ENCODE data around the gene MGMT.

The MGMT gene

DNA sequence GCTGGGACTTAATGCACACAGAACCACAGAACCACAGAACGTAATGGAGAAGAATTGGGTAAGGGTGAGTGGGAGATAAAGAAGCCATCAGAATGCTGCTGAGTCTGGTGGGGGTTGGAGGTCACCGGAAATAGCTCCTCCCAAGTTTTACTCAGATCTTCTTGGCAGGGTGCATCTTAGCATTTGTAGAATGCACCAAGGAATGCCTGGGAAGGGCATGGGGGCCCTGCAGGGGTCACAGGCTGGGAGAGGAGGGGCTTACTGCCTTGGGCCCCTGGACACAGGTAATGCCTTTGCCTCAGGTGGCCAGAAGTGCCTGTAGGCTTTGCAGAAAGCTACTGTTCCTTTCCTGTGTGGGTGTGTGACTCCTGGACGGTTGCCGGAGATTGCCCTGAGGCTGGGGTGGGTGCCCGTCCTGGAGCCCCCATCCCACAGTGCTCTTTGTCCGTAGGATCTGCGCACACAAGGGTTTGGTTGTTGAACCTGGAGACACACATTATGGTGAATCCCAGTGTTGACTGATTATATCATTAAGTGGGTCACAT lies 55.1 kb downstream of the MGMT start:
- DNase-seq: no peak

DNA sequence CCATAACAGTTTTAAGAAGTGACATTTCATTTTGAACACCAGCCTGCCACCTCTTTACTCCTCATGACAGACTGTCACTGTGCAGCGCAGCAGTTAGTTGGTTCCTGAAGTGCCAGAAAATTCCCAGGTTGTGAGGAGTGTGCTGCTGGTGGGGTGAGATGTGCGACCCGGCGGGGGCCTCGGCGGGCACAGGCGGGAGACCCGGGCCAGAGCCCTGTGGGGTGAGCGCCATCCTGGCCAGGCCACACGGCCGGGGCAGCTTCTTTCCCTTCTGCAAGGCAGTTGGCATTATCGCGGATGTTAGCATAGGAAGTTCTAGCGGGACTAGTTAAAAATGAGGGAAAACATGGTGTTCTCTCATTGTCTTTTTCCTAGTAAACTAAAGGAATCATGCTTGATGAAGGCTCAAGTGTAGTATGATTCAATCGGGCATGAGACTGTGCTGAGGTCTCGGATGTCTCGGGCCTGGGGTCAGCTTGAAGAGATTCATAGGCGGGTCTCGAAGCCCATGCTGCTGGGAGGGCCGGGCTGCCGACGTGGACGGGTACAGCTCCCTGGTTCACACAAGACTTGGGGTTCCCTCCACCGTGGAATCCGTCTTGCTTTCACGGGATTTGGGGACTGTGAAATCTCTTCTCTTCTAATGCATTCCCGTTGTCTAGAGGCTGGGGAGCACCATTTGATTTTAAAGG lies 56.1 kb downstream of the MGMT start:
- DNase-seq: no peak

DNA sequence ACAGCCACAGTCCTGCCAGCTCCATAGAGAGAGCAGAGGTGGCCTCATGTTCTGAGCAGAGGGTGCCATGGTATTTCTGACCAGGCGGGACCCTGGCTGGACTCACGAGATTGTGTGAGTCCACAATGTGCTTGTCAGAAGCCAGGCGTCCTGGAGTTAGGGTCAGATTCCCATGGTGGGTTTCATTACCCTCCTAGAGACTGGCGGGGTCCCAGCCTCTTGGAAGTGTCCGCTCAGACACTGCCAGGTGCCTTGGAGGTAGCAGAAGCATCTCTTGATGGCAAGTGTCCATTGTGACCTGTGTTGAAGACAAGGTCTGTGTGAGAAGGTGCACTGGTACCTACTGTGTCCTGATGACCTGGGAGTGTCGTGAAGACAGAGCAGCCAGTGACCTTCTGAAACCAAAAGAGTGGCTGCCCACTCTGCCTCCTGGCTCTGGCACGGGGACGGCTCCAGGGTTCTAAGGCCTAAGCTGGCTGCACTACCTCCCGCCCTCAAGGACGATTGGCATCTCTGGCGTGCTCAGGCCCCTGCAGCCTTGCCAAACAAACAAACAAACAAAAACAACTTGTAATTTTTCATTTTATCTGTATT lies 56.8 kb downstream of the MGMT start:
- DNase-seq: no peak

DNA sequence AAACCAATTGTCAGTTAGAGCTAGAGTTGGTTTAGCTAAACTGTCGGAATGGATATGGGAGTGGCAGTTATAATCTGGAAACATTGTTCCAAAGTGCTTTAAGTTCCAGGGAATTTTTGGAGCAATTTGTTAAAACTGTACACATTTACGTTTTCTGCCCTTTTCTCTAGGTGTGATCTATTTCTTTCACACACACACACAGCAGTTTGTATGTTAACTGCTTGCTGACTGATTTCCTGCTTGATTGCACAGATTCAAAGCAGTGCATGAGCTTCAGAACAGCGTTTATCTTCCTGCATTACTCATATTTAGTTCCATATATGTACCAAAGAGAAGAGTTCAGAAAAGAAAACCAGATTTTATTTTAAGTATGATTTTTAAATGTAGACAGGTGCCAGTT lies 57.9 kb downstream of the MGMT start:
- no peak for DNase-seq

DNA sequence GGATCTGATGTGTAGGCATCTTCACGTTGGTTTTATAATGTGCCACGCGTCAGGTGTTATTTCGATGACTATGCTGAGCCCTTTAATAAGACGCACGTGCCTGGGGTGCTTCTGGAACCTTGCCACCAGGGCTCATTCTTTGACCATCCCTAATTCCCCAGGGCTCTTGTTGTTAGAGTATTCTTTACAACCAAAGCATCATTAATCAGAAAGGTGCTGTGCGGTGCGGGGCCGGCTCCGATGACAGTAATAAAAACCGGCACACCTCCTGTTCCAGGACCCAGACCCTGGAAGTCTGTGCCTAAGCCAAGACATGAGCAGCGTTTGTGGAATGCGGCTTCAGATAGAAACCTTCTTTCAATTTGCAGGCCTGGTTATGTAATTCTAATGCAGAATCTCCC lies 58.4 kb downstream of the MGMT start:
- DNase-seq: no peak

DNA sequence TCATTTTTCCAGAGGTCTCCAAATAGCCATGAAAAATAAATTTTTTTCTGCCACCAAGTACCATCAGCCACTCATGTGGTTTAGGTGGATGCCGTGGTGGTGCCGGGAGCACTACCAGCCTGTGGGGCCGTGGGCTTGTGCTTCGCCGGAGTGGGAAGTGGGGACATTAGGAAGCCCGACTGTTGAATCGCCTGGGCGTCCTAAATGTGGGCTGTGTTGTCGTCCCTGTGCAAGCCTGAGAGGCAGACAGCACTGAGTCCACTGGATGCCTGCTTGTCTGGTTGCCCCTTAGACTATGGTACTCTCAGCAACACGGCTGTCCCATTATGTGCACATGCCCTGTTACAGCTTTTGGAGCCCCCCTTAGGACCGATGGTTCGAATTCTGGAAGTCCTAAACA lies 59.9 kb downstream of the MGMT start:
- DNase-seq: no peak

DNA sequence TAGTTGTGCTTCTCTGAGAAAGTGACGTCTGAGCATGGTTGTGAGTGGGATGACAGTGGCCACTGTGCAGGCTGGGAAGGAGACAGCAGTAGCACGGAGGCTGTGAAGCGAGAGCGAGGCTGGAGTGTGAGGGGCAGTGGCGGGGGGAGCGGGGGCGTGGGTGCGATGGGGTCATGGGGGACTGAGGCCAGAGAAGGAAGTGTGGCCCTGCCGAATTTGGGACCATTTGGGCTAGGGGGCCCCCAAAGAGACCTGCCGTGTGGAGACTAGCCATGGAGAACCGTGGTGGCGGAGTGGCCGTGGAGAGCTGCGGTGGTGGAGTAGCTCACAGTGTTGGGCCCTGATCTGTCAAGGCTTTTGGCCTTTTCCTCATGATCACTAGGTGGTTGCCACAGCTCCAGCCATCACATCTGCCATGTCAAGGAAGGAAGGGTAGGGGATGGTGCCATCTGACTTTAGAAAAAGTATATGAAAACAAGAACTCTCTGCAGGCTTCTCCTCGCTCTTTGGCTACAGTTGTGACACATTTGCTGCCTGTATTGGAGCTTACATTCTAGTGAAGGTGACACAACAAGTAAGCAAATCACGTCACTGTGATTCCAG lies 61.4 kb downstream of the MGMT start:
- no peak for DNase-seq

DNA sequence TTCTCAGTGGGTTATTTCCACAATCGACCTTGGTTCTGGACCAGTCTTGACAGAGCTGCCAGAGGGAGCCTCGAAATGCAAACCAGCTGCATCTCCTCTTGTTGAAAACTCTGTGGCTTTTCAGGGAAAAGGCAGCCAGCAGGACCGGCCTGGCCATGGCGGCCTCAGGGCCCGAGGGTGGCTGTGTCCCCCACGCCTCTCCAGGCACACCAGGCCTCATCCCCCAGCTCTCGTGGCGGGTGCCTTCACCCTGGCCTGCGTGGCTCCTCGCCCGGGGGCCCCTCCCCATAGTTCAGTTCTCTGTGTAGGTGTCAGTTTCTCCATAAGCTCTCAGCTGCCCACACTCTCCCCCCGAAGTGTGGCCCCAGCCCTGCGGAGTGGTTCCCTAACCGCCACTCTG lies 63.5 kb downstream of the MGMT start:
- DNase-seq: no peak

DNA sequence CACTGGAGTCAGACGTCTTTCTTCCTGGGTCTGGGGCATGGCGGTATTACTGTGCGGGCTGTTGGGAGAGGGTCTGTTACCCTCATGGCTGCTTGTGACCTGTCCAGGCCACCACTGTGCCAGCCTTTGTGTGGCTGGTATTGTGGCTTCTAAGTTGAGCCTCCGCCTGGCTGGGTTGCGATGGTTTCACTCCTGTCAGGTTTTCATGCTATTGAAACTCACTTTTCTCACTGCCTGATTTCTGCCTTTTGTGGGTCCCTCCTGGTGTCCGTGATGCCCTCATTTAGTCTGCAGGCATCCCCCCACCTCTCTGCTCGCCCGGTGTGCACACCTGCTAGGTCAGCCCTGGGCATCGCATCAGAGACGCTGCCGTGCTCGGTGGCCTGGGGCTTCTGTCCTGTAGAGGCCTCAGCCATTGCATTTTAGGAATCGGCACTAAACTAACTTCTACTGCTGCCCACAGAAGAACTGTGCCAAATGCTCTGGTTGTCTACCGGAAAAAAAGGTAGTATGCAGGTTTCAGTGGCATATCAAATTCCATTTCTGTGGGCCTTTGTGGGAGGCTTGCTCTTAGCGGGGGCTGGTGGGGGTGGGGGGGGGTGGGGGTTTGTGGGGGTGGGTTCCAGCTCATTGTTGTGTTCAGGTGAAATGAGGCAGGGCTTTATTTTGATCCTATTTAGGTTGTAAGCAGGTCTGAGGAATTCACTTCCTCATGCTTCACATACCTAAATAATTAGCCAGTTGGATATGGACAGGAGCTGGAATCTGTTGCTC lies 64.3 kb downstream of the MGMT start:
- DNase-seq: no peak

DNA sequence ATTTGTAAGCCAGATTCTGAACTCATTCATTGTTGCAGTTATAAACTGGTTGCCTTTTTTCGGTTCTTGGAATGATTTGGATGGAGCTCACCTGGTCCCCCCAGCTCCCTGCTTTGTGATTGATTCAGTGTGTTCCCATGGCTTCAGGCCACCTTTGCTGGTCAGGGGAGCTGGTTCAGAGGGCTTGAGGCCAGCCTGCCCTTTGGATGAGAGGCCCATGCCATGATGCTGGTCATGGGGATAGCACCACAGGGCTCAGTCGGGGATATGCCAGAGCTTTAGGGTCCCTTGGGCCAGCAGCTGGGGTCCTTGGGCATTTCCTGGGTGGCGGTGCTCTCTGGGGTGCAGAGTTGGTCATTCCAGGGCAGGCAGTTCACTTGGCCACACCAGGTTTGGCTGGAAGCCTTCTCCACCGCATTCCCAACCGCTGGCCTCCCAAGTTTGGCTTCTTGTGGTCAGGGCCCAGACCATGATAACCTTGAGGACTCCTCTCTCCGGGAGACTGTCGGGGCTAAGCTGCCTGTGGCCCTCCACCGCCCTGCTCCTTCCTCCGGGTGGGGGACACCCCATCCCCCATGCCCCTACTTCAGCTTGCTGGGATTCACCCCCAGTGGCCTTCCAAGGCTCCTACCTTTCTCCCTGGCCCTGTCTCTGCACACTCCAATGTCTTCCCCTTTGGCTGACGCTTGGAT lies 65.1 kb downstream of the MGMT start:
- DNase-seq: no peak

DNA sequence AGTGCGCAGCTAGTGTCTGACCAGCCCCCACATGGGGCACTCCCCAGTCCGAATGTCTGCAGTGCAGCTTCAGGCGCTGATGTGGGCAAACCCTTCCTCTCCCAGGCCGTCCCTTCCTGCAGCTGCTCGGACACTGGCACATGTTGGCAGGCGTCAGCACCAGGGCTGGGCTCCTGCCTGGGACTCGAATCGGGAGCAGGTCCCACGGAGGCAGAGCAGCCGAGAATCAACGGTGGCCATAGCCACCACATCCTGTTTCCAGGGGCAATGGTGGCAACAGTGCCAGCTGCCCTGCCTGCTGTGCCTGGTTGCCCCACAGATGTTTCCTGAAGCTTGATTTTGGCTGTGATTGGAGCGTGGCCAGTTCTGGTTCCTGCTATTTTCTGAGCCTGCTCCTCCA lies 65.8 kb downstream of the MGMT start:
- DNase-seq: peak; percentile 52 to 59

DNA sequence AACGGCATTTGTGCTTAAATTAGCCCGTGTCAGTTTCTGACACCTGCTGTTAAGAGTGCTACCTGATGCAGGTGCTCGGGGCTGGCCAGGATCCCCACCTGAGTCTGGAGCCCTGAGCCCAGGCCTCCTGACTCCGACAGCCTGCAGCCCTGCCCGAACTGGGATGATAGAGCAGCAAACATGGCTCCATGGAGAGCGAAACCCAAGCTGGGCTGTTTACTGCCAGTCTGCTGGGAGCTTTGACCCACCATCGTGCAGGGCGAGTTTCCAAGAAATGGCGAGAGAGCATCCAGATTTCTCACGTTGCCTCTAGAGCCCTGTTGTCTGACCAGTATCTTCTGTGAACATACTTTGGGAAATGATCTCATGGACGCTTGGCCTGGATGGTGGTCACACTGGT lies 66.2 kb downstream of the MGMT start:
- no peak for DNase-seq

DNA sequence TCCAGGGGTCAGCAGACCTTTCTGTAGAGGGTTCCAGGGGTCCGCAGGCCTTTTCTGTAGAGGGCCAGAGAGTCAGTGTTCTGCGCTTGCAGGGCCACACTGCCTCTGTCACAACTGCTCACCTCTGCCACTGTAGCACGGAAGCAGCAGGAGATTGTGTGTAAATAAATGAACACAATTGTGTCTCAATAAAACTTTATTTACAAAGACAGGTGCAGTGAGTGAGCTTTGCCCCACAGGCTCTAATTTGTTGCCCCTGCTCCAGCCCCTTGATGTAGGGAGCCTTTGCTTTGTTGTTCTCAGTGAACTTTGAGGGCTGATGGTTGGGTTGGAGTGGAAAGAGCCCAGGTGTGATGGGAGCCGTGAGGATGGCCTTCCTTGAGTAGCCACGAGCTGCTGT lies 67.8 kb downstream of the MGMT start:
- no peak for DNase-seq

DNA sequence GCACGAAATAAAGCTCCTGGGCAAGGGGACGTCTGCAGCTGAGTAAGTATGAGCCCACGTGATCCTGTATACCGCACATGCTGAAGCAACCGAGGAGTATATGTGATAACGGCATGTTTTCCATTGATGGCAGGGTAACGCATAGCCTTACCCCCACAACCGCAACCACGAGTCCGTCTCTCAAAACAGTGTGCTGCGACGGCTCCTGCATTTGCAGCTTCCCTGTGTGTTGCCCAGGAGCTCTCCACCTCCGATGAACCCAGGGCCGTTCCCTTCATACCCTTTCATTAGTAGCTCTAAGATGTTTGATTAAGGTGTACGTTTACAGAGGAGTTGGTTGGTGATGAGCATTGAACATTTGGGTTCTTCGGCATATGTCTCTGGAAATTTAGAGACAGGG lies 69.3 kb downstream of the MGMT start:
- DNase-seq: no peak

DNA sequence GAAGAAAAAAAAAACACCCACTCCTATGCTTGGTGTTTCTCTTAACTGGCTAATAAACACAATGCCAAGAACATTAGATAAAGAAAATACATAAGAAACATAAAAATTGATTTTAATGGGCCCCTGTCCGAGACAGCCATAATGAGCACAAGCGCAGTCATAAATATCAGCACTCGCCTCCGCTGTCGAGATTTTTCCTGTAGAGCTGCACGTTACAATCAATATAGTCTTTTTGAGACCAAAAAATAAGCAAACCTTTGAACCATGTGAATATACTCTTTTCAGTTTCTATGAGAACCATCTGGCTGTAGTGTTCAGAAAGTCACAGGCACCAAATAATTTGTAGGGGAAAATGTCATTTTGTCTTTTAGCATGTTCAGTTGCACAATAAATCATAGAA lies 70.1 kb downstream of the MGMT start:
- DNase-seq: no peak

DNA sequence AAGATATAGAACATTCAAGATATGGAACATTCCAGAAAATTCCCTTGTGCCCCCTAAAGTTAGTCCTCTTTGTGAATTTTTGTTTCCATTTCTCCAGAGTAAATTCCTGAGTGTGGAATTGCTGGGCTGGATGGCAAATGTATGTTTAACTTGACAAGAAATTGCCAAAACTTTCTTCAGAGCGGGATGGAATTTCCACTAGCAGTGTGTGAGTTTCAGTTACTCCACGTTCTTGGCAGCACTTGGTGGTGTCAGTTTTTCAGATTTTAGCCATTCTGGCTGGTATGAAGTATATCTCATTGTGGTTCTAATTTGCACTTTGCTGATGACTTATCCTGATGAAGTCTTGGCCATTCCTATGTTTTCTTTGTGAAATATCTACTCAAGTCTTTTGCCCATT lies 71.2 kb downstream of the MGMT start:
- no peak for DNase-seq

DNA sequence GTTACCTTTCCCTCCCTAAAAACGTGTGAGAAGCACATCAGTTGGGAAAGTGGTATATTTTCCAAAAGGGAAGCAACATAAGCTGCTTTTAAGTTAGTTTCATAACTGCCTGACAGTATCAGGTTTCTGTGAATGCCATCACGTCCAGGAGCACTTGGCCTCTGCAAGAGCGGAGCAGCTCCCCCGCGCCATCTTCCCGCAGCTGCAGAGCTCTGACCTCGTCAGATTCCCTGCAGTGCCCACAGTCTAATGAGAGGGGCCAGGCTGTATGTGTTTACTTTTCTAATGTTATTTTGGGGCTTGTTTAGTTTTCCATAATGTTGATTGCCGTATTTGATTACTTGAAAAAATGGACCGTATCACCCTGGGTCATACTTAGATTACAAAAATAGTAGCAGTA lies 74.2 kb downstream of the MGMT start:
- DNase-seq: peak; percentile 33 to 49

DNA sequence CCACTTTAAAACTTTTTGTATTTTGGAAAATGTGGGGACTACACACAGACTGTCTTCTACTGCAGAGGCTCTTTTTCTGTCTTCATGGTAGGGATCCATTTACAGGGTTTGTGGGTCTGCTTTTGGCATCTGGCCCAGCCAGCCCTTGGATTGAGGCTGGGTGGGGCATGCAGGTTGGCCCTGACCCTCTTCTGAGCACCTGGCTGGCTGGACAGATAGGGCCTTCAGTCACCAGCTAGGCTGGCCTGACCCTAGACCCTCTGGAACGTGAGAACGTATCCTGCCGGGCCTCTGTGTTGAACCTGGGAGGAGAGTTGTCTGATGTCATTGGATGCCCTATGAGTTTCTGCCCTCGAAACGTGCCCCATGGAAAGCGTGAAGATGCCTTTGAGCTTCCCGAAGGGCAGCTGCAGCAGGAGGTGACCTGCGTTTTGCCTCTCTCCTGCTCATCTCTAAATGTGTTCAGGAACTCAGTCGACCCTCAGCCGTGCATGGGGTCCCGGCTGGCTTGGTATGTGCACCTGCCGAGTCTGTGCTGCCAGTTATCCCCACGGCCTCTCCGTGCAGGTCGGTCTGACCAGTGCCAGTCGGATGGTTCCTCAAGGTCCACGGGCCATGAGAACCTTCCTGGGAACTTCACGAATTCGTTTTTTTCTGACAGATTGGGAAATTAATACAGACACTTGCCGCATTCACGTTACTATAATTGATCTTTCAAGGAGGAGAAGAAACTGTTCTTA lies 74.9 kb downstream of the MGMT start:
- DNase-seq: no peak

DNA sequence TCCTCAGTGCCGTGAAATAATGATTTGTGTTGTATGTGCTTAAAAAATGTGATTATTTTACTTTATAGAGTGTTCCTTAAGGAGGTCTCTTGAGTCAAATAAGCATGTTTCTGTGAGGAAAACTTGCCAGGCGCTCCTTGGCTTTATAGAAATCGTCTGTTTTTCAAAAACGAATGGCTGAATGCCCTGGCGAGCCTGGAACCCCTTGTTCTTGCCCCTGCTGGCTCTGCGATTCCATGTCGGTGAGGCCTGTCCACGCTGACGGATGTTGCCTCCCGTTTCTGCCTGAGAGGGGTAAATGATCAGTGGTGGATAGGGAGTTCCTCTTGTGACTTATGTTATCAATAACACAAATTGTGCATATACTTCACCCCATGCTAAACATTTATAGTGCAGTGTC lies 75.5 kb downstream of the MGMT start:
- DNase-seq: no peak

DNA sequence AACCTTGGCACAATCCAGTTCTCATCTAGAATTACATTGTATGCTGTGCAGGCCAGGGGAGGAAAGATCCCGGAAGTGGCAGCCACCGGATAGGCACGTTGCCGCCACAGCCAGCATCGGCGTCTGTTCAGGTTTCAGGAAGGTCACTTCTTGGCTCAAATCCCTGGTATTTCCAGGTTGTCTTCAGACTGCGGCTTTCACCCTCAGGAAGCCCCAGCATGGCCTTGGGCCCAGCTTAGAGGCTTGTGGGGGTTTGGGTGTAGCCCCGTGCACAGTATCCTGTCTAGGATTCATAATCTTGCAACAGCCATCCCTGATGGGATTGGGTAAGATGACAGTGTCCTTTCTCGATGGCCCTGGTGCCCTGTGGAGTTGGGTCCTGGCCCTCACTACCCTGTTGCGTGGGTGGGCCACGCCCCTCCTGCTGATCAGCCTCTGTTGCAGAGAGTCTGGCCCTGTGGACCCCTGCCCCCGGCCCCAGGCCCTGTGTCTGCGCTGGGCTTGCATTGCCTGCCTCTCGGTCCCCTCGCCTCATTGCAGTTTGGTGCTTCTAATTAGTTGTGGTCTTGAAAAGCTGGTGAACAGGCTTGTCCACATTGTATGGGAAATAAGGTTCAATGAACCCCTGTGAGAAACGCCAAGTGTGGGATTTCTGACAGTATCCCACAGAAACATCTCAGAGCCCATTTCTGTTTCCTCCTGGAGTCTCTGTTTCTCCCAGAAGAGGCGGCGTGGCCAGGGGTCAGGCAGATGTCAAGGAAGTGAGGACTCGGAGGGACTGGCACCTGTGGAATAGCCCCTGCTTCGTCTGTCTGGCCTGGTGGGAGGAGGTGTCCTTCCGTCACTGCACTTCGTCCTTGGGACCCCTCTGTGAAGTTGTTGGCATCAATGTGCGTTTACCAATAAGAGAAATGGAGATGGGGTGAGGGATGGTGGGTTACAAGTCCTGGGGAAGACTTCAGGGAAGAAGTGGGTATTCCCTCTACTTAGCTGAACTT lies 77.5 kb downstream of the MGMT start:
- no peak for DNase-seq

DNA sequence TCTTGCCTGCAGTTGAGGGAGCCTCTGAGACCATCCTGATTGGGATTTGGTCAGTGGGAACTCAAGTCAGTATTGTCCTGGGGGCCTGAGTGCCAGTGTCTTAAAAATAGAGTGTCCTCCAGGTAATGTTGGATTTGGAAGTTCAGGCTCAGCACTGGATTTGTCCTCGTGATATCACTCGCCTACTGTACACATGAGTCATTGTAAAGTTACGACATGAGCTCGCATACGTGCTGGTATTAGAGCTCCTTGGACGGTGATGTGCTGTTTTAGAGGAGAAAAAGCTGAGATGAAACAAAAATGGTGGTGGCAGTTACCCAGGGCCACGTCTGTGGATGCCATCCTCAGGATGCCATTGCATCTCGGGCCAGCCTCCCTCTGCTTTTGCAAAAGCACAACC lies 78.2 kb downstream of the MGMT start:
- DNase-seq: no peak
